Activated CD8-positive, alpha-beta memory T cell treated with anti-CD3 and anti-CD28 coated beads, Interleukin-2, amount 50 U/mL, for 24 hours (primary cell): Measurements from ENCODE around the gene APOBEC3C.
"Not testable (repeated sequence)": the region's sequence is repeated elsewhere in the genome, so short reads cannot be mapped to it uniquely, and the experiment has no call there.

Experiments
- DNase-seq: peaks from one replicate; pipeline ENCODE4 v3.0.0-alpha.2; 2020; ENCODE audit errors: extremely low read depth

Gene APOBEC3C

DNA sequence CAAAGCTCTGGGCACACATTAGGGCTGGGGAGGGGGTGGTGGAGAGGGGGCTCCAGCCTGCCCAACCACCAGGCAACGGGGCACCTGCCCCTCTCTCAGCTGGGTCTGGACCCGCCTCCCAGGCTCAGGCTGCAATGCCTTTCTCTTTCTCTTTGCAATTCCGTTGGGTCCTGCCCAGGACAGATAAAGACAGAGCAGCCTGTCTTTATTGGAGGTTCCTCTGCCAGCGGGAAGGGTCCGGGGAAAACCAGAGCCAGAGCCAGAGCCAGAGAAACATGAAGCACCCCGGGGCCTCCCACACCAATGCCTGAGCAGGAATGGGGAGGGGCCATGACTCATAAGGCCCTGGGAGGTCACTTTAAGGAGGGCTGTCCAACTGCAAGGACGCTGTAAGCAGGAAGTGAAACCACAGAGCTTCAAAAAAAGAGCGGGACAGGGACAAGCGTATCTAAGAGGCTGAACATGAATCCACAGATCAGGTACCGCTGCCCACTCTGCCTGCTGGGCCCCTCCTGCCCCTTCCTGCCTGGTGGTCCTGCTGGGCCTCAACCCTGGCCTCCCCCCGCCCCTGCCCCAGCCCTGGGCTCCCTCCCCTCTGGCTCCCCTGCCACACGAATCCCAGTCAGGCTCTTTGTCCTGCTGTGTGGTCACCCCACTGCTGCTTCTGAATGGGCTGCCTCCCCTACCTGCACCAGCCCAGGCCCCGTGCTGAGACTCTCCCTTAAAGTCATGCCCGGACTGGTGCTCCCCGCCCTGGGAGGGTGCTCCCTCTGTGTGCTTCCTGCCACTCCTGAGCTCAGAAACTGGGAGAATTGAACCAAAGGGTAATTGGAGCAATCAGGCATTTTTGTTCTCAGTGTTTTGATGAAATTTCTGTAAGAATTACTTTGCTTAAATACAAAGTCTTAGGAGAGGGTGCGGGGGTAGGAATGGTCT, 31.8 kb upstream of the APOBEC3C start, which contains the start of gene APOBEC3B:
APOBEC3B (plus strand) TSS at position 356 of the 936 bp plus-strand sequence; CDS start at position 463, 107 bp downstream.
- peak; percentile 40 for DNase-seq

DNA sequence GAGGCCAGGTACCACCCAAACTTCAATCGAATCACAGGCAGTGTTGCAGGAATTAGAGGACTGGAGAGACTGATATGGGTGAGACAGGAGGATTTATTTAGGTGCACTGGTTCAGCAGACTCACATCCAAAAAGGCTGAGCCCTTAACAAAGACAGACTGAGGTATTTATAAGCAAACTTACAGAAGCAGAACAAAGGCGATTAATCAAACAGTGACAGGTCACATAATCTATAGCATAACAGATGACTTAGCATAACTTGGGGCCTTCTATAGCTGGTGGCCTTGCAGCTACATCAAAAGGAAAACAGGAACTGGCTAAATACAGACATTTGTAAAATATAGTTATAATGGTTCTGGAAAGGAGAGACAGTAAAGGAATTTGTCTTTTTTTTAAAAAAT, 29.8 kb upstream of the APOBEC3C start:
- DNase-seq = no peak

DNA sequence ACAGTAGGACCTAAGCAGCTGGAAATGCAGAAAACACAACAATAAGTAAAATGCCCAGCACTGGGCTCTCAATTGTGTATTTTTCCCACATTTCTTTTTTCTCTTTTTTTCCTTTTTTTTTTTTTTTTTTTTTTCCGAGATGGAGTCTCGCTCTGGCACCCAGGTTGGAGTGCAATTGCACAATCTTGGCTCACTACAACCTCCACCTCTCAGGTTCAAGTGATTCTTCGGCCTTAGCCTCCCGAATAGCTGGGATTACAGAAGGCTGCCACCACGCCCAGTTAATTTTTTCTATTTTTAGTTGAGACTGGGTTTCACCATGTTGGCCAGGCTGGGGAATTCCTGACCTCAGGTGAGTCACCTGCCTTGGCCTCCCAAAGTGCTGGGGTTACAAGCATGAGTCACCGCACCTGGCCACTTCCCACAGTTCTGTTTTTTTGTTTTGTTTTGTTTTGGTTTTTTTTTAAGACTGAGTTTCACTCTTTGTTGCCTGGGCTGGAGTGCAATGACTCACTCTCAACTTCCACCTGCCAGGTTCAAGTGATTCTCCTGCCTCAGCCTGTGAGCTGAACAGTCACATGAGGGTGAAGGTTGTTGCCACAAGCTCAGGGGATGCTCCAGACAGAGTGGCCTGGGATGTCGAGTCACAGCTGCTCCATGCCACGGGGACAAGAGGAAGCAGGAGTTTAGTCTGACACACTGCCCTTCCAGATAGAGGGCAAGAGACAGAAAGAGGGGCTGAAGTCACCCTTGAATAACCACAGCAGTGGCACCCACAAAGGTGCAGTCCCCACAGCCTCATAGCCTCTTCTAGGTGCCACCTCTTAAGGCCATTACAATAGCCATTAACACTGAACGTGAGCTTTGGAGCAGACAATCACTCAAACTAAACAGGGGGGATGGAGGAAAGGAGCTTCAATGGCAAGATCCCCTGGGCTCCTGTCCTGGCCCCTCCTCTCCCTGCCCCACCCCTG, 29.0 kb upstream of the APOBEC3C start:
- DNase-seq = peak; percentile 69

DNA sequence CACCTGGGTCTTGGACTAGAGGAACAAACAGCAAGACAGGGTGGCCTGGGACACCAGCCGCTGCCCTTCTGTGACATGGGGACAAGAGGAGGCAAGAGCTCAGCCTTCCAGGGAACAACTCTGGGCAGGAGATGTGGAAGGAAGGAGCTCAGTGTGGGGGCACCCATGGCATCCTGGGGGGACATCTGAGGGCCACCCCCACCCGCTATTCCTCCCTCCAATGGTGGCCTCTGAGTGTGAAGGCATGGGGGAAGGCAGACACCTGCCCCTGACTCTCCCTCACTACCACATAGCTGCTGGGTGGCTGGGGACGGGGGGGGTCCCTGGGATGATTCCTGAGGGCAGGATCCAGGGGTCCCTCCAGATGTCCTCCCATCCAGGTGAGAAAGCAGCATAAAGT, 27.4 kb upstream of the APOBEC3C start:
- DNase-seq = no peak

DNA sequence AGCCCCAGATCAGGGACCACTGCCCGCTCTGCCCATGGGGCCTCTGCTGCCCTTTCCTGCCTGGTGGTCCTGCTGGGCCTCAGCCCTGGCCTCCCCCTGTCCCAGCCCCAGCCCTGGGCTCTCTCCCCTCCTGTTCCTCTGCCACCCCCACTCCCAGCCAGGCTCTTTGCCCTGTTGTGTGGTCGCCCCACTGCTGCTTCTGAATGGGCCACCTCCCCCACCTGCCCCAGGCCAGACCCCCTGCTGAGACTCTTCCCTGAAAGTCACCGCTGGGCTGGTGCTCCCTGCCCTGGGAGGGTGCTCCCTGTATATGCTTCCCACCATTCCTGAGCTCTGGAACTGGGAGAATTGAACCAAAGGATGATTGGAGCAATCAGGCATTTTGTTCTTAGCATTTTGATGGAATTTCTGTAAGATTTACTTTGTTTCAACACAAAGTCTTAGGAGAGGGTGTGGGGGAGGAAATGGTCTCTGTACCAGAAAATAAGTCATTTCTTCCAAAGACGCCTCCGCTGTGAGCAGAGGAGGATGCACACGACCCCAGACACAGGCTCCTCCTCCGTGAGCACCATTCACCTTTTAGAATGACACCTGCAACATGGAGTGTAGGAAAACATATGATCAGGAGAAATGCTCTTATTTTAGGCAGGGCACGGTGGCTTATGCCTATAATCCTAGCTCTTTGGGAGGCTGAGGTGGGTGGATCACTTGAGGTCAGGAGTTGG, 26.7 kb upstream of the APOBEC3C start:
- DNase-seq = no peak

DNA sequence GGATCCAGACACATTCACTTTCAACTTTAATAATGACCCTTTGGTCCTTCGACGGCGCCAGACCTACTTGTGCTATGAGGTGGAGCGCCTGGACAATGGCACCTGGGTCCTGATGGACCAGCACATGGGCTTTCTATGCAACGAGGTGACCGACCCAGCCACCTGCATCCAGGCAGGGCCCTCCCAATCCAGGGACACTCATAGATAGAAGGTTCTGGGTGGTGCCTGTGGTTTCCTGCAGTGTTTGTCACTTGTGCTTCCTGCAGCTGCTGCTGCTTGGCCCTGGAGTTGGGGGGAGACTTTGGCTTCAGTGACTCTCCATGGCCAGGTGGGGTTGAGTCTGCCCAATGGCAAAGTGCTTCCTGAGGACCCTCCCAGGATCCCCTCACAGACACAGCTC, 24.6 kb upstream of the APOBEC3C start:
- DNase-seq = no peak

DNA sequence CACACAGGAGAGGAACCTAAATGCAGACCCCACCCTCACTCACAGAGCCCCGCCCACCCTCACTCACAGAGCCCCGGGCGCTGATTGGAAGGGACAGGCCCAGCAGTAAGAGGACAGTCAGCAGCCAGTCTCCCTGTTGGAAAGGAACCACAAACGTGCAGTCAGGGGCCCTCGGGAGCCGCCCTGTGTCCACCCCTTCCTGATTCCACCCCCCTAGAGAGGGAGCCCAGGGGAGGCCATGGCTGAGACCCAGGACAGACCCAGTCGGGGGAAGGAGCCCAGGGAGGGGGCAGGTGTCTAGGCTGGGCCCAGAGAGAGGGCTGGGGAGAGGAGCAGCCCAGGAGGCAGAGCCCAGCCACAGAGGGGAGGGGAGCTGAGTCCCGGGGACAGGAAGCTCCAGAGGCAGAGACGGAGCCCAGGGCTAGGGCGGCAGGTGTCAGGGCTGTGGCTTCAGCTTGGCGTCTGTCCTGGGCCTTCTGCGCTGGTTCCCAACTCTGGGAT, 21.1 kb upstream of the APOBEC3C start:
- DNase-seq = not testable (repeated sequence)

DNA sequence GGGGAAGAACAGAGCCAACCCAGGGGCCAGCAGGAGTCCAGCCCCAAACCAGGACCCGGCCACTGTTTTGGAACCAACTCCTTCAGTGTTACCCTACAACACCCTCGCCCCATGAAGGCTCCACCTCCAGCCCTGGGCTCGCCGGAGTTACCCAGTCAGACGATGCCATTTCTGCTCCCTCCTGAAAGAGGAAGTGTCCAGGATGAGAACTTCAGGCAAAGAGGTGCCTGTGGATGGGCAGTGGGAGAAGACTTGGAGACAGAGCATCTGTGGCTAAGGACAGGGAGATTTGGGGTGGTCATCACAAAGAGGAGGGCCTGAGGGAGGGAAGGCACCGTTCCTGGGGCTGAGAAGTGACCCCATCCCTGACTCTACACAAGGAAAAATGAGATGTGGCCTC, 18.0 kb upstream of the APOBEC3C start:
- no peak for DNase-seq

DNA sequence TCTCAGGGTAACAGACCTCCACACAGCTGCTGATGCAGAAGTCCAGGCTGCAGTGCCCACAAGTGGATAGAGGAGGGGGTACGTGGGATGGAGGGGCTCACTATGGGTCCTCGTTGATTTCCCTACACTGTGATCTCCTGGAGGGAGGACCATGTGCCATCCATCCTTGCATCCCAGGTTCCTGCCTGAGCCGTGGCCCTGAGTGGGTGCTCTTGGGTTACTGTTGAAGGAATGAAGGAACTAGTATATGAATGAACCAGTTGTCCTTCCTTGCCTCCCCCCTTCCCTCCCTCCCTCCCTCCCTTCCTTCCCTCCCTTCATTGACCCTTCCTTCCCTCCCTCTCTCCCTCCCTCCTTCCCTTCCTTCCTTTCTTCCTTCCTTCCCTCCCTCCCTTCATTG, 16.5 kb upstream of the APOBEC3C start:
- no peak for DNase-seq

DNA sequence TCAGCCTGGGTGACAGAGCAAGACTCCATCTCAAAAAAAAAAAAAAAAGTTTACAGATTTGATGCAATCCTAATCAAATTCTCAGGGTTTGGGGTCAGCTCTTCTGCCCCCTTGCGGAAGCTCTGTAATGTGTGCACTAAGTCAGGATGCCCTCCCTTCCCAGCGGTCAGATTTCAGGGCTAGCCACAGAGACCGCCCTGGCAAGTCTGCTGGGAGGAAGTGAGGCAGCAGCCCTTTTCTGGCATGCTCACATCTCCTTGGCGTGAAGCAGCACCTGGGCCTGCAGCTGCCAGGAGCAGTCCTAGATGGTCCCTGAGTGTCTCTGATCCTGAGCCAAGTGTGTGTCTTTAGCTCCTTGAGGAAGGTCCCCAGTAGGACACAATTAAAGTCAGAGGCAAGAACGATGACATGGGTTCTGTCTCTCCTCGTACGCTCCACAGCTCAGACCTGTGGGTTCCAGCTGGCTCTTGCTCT, 10.9 kb upstream of the APOBEC3C start:
- DNase-seq = peak; percentile 38

DNA sequence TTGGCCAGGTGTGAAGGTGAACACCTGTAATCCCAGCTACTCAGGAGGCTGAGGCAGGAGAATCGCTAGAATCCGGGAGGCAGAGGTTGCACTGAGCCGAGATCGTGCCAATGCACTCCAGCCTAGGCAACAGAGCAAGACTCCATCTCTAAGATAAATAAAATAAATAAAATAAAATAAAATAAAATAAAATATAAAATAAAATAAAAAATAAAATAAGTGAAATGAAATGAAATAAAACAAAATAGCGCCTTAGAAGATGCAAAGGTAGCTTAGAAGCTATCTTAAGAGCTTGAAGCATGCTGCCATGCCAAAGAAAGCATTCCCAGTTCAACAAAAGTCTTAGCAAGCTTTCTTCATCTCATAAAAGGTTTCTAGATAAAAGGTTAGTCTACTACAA, 6.9 kb upstream of the APOBEC3C start:
- DNase-seq = no peak

DNA sequence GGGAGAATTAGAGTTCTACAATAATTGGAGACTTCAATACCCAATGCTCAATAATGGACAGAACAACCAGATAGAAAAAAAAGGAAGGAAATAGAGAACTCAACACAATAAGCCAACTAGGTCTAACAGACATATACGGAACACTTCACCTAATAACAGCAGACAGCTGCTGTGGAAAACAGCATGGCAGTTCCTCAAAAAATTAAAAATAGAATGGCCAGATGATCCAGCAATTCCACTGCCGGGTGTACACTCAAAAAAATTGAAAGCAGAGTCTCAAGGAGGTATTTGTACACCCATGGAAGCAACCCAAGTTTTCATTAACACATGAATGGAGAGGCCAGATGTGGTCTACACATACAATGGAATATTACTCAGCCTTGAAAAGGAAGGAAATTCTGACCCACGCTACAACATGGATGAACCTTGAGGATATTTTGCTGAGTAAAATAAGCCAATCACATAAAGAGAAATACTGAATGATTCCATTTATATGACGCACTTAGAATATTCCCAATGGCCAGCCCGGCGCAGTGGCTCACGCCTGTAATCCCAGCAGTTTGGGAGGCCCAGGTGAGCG, 5.7 kb upstream of the APOBEC3C start:
- not testable (repeated sequence) for DNase-seq

DNA sequence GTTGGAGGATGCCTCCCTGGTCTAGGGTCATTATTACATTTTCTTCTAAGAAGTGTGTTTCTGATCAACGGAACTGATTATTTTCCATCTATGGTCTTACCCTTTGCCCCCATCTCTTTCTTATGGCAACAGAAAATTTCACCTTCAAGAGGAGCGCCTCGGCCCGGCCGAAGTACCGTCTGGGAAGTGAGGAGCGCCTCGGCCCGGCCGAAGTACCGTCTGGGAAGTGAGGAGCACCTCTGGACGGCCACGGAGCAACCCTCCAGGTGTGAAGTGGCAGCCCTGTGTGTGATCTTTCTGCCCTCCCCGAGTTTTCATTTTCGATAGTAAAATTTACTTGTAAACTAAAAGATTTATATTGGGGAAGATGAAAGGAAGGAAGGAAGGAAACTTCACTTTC, 3.1 kb upstream of the APOBEC3C start:
- no peak for DNase-seq

DNA sequence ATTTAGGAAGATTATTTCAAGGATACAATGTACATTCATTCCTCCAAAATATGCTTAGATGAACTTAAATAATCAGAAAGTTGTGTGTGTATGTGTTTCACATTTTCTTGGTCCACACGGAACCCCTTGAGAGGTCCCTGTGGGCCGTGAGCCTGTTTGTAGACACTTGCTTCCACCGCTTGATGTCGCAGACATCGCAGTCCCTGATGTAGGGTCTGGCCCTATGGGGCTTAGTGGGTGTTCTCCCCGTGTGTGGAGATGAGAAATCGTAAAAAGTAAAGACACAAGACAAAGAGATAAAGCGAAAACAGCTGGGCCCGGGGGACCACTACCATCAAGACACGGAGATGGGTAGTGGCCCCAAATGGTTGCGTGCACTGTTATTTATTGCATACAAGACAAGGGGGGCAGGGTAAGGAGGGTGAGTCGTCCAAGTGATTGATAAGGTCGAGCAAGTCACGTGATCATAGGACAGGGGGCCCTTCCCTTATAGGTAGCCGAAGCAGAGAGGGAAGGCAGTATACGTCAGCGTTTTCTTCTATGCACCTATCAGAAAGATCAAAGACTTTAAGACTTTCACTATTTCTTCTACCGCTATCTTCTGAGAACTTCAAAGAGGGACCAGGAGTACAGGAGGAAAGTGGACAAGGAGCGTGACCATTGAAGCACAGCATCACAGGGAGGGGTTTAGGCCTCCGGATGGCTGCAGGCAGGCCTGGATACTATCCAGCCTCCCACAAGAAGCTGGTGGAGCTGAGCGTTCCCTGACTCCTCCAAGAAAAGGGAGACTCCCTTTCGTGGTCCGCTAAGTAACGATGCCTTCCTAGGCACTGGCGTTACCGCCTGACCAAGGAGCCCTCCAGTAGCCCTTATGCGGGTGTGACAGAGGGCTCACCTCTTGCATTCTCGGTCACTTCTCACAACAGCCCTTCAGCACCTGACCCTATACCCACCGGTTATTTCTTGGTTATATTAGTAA, 1.2 kb upstream of the APOBEC3C start:
- DNase-seq = no peak

DNA sequence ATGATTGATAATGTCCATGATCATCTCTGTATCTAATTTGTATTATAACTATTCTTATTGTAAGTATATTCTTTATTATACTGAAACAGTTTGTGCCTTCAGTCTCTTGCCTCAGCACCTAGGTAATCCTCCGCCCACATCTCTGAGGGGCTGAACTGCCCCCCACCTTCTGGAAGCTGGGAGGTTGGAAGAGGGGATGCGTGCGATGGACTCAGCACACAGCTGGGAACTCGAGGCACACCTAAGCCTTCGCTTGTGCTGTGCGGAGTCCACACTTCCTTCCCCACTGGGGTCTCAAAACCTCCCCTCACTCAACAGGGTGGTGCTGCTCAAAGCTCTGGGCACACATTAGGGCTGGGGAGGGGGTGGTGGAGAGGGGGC, 506 bp upstream of the APOBEC3C start:
- DNase-seq = not testable (repeated sequence)

DNA sequence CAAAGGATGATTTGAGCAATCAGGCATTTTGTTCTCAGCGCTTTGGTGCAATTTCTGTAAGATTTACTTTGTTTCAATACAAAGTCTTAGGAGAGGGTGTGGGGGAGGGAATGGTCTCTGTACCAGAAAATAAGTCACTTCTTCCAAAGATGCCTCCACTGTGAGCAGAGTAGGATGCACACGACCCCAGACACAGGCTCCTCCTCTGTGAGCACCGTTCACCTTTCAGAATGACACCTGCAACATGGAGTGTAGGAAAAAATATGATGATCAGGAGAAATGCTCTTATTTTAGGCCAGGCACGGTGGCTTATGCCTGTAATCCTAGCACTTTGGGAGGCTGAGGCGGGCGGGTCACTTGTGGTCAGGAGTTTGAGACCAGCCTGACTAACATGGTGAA, 665 bp downstream of the APOBEC3C start:
- not testable (repeated sequence) for DNase-seq

DNA sequence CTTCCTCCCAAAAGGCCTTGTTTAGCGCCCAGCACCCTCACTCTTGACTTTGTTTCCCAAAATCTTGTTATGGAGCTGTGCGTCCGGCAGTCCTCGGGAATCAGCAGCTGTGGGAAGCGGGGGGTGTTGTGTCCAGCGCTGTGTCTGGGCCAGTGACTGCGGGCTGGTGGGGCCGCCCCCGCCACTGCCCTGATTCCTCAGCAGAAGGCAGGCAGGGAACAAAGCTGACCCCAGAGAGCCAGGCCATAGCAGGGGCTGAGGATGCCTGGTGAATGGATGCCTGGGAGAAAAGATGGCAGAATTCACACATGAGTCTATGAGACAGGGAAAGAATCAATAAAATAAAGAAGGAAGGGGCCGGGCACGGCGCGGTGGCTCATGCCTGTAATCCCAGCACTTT, 2.5 kb downstream of the APOBEC3C start:
- DNase-seq = no peak

DNA sequence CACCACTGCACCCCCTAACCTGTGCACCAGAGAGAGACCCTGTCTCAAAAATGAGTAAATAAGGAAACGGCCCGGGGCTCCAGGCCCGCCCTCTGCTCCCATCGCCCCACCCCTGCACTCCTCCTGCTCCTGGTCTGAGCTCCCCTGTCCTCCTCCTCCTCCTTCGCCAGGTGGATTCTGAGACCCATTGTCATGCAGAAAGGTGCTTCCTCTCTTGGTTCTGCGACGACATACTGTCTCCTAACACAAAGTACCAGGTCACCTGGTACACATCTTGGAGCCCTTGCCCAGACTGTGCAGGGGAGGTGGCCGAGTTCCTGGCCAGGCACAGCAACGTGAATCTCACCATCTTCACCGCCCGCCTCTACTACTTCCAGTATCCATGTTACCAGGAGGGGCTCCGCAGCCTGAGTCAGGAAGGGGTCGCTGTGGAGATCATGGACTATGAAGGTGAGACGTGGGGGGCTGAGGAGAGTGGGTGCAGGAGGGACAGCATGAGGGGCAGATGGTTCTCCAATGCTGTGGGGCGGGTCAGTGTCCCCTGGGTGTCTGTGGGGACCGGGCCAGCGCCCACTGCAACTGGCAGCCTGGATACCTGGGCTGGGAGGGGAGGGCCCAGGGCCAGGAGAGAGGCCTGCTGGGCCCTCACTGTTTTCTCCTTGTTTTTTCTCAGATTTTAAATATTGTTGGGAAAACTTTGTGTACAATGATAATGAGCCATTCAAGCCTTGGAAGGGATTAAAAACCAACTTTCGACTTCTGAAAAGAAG, 3.7 kb downstream of the APOBEC3C start:
- no peak for DNase-seq
